ENCODE results near the gene AVEN.

DNA sequence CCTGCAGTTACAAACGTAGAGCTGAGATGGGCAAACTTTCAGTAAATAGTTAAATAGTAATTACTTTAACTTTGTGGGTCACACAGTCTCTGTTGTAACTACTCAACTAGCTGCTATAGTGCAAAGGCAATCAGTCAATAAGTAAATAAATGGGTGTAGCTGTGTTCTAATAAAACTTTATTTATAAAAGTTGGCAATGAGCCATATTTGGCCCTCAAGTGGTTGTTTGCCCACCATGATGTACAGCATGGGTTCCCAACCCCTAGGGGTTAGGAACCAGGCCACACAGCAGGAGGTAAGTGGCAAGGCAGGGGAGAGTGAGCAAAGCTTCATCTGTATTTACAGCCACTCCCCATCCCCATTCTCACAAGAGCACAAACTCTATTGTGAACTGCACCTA, 115.6 kb downstream of the AVEN start:
- TF ChIP-seq, protein P1, sequence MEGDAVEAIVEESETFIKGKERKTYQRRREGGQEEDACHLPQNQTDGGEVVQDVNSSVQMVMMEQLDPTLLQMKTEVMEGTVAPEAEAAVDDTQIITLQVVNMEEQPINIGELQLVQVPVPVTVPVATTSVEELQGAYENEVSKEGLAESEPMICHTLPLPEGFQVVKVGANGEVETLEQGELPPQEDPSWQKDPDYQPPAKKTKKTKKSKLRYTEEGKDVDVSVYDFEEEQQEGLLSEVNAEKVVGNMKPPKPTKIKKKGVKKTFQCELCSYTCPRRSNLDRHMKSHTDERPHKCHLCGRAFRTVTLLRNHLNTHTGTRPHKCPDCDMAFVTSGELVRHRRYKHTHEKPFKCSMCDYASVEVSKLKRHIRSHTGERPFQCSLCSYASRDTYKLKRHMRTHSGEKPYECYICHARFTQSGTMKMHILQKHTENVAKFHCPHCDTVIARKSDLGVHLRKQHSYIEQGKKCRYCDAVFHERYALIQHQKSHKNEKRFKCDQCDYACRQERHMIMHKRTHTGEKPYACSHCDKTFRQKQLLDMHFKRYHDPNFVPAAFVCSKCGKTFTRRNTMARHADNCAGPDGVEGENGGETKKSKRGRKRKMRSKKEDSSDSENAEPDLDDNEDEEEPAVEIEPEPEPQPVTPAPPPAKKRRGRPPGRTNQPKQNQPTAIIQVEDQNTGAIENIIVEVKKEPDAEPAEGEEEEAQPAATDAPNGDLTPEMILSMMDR (IDR thresholded peaks at IDR 0.05): no peak
- TF ChIP-seq POLR2A (IDR thresholded peaks at IDR 0.05): no peak

All from heart left ventricle (tissue), 13 donors.